NCI-H146 treated with DMSO at 0.1 percent for 48 hours (cell line): Measurements from ENCODE around the gene LYRM9.
"Not testable (repeated sequence)": the region's sequence is repeated elsewhere in the genome, so short reads cannot be mapped to it uniquely, and the experiment has no call there.

Source experiments
- DNase-seq: peaks from one replicate; lab custom pipeline; 2025; ENCODE audit not compliant: unreplicated experiment; lab: John Stamatoyannopoulos, UW

The LYRM9 gene

GRCh38 chr17:27906623-27907022 lies 13.5 kb upstream of the LYRM9 start:
- no peak for DNase-seq

GRCh38 chr17:27906226-27906580 lies 13.0 kb upstream of the LYRM9 start:
- no peak for DNase-seq

GRCh38 chr17:27905447-27906225 lies 12.5 kb upstream of the LYRM9 start:
- no peak for DNase-seq

GRCh38 chr17:27904534-27905446 lies 11.6 kb upstream of the LYRM9 start:
- DNase-seq, result no peak

- DNase-seq, result no peak
Observed at GRCh38 chr17:27904114-27904513, 10.9 kb upstream of the LYRM9 start.

- no peak for DNase-seq
Observed at GRCh38 chr17:27899525-27899924, 6.4 kb upstream of the LYRM9 start.

GRCh38 chr17:27898096-27898495 lies 4.9 kb upstream of the LYRM9 start:
- no peak for DNase-seq

GRCh38 chr17:27896701-27897100 lies 3.5 kb upstream of the LYRM9 start:
- no peak for DNase-seq

- DNase-seq, result no peak
Observed at GRCh38 chr17:27895940-27896535, 2.9 kb upstream of the LYRM9 start.

- DNase-seq, result no peak
Observed at GRCh38 chr17:27895123-27895895, 2.1 kb upstream of the LYRM9 start.

GRCh38 chr17:27893841-27894503 lies 807 bp upstream of the LYRM9 start:
- no peak for DNase-seq

GRCh38 chr17:27892542-27892865 lies 661 bp downstream of the LYRM9 start:
- DNase-seq, result no peak

- no peak for DNase-seq
Observed at GRCh38 chr17:27891841-27892240, 1.3 kb downstream of the LYRM9 start.

- no peak for DNase-seq
Observed at GRCh38 chr17:27889711-27890251, 3.4 kb downstream of the LYRM9 start.

GRCh38 chr17:27888945-27889344 lies 4.2 kb downstream of the LYRM9 start:
- no peak for DNase-seq

GRCh38 chr17:27888067-27888466 lies 5.1 kb downstream of the LYRM9 start:
- DNase-seq, result no peak

GRCh38 chr17:27886348-27886906 lies 6.7 kb downstream of the LYRM9 start:
- DNase-seq, result not testable (repeated sequence)

- DNase-seq, result no peak
Observed at GRCh38 chr17:27882162-27882840, 10.9 kb downstream of the LYRM9 start.

GRCh38 chr17:27879987-27880608 lies 13.1 kb downstream of the LYRM9 start:
- DNase-seq, result no peak
